Chondrocyte (in vitro differentiated cells): ENCODE measurements around the gene CEP350. TPM values are rescaled to one million over a fixed set of nuclear protein-coding genes. Genes with fewer than 3 reads are reported as not detected.

Experiments used
- DNase-seq: peaks from one replicate; pipeline ENCODE4 v3.0.0; 2021; ENCODE audit warnings: mixed read lengths, low spot score
- H3K27ac Mint-ChIP-seq: one replicate; pipeline ENCODE4 v1.8.0; 2021; ENCODE audit warnings: mild to moderate bottlenecking, moderate library complexity, mixed read lengths; ENCODE audit not compliant: unreplicated experiment
- H3K27me3 Mint-ChIP-seq: 2 replicates; pipeline ENCODE4 v1.8.0; 2021; ENCODE audit warnings: low read depth, mixed read lengths
- H3K36me3 Mint-ChIP-seq: 2 replicates; pipeline ENCODE4 v1.8.0; 2021; ENCODE audit warnings: low read depth, mixed read lengths
- H3K4me1 Mint-ChIP-seq: 2 replicates; pipeline ENCODE4 v1.8.0; 2021; ENCODE audit warnings: low read depth, mild to moderate bottlenecking, mixed read lengths
- H3K4me3 Mint-ChIP-seq: one replicate; pipeline ENCODE4 v1.8.0; 2021; ENCODE audit warnings: mild to moderate bottlenecking, moderate library complexity, mixed read lengths; ENCODE audit not compliant: unreplicated experiment
- H3K9me3 Mint-ChIP-seq: 2 replicates; pipeline ENCODE4 v1.8.0; 2021; ENCODE audit warnings: low read depth, mixed read lengths
- total RNA-seq: library from RNA; stranded (reverse); gene quantifications from 3 replicates; pipeline ENCODE4 v1.2.1, GENCODE V29; 2021
- TF ChIP-seq, protein P1 (sequence below): fragments of 200-600 bp; sonication (generic); IDR thresholded peaks from 2 replicates; pipeline ENCODE4 v1.5.0; 2021; ENCODE audit warnings: antibody characterized with exemption, mild to moderate bottlenecking, moderate library complexity

CEP350 gene
- total RNA-seq, 1 donor from 2014 or later, result 36.2 TPM

GRCh38 chr1:179937668-179938254 is 16.8 kb upstream of the CEP350 start:
- Mint-ChIP-seq H3K27ac (no peak overlapping the region), H3K4me3 (no peak overlapping the region), H3K4me1 (no peaks in the 10 kb centered on the region)

DNA sequence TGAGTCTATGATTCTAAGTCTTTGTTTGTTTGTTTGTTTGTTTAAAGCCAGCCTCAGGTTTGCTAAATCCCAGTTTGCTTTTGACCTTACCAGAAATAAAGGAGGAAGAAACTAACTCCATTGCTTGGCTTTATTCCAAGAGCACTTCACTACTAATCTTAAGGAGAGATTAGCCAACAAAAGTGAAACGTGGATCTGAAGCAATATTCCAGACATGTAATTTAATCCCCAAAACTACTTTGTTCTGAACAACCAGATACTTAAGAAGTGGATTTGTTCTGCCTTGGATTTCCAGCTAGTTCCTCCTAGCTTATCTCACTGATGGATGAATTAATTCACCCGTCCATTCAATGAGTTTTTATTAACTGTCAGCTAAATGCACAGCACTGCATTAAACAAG is 15.9 kb upstream of the CEP350 start:
- no peak for DNase-seq
- Mint-ChIP-seq H3K36me3 (no peaks in the 10 kb centered on the region), H3K9me3 (no peaks in the 10 kb centered on the region), H3K27me3 (no peaks in the 10 kb centered on the region), H3K27ac (no peak overlapping the region), H3K4me1 (no peaks in the 10 kb centered on the region), H3K4me3 (no peak overlapping the region)
- TF ChIP-seq, protein P1, sequence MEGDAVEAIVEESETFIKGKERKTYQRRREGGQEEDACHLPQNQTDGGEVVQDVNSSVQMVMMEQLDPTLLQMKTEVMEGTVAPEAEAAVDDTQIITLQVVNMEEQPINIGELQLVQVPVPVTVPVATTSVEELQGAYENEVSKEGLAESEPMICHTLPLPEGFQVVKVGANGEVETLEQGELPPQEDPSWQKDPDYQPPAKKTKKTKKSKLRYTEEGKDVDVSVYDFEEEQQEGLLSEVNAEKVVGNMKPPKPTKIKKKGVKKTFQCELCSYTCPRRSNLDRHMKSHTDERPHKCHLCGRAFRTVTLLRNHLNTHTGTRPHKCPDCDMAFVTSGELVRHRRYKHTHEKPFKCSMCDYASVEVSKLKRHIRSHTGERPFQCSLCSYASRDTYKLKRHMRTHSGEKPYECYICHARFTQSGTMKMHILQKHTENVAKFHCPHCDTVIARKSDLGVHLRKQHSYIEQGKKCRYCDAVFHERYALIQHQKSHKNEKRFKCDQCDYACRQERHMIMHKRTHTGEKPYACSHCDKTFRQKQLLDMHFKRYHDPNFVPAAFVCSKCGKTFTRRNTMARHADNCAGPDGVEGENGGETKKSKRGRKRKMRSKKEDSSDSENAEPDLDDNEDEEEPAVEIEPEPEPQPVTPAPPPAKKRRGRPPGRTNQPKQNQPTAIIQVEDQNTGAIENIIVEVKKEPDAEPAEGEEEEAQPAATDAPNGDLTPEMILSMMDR, result no peak

More at GRCh38 chr1:179937668-179938254, 16.8 kb upstream of the CEP350 start:
- Mint-ChIP-seq H3K27me3 (no peaks in the 10 kb centered on the region), H3K9me3 (no peaks in the 10 kb centered on the region), H3K36me3 (no peaks in the 10 kb centered on the region)
- no peak for DNase-seq
- TF ChIP-seq, protein P1, result no peak

- TF ChIP-seq, protein P1, result no peak
- H3K27me3 Mint-ChIP-seq, result no peaks in the 10 kb centered on the region
- H3K4me3 Mint-ChIP-seq, result no peak overlapping the region
- DNase-seq, result no peak
- no peaks in the 10 kb centered on the region for H3K9me3 Mint-ChIP-seq
- H3K27ac Mint-ChIP-seq, result no peak overlapping the region
- no peaks in the 10 kb centered on the region for H3K4me1 Mint-ChIP-seq
- no peaks in the 10 kb centered on the region for H3K36me3 Mint-ChIP-seq
Observed at GRCh38 chr1:179939941-179940340, 14.7 kb upstream of the CEP350 start.

DNA sequence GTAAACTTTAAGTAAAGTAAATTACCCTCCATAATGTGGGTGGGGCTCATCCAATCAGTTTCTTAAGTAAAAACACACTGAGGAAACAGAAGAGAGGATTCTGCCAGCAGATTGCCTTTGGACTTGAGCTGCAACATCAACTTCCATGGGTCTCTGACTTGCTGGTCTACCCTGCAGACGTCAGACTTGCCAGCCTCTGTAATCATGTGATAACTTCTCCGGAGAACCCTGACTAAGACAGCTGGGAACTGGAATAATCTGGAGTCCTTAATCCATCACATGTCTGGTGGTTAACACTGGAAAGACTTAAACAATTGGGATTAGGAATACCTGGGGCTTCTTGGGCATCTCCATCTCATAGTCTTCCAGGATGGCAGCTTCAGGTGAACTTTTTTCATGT is 13.2 kb upstream of the CEP350 start:
- Mint-ChIP-seq H3K4me1 (no peaks in the 10 kb centered on the region), H3K27me3 (no peaks in the 10 kb centered on the region), H3K4me3 (no peak overlapping the region), H3K9me3 (no peaks in the 10 kb centered on the region), H3K27ac (no peak overlapping the region), H3K36me3 (no peaks in the 10 kb centered on the region)
- DNase-seq, result no peak
- TF ChIP-seq, protein P1, result no peak

DNA sequence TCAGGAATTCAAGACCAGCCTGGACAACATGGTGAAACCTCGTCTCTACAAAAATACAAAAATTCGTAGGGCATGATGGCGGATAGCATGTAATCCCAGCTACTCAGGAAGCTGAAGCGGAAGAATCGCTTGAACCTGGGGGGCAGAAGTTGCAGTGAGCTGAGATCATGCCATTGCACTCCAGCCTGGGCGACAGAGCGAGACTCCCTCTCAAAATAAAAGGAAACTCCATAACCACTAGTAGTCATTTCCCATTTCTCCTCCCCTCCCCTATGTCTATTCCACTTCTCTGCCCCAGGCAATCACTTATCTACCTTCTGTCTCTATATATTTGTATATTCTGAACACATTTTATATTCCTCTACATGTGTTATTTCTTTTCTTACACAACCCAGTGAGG is 4.0 kb upstream of the CEP350 start:
- TF ChIP-seq, protein P1, result no peak
- no peaks in the 10 kb centered on the region for H3K27me3 Mint-ChIP-seq
- H3K4me1 Mint-ChIP-seq, result peaks cover 12% of the 10 kb centered on the region
- no peaks in the 10 kb centered on the region for H3K36me3 Mint-ChIP-seq
- DNase-seq, result no peak
- H3K9me3 Mint-ChIP-seq, result no peaks in the 10 kb centered on the region
- no peak overlapping the region for H3K4me3 Mint-ChIP-seq
- no peak overlapping the region for H3K27ac Mint-ChIP-seq
